ENCODE data around the gene SCT. TPM values are rescaled to one million over a fixed set of nuclear protein-coding genes. Genes with fewer than 3 reads are reported as not detected.

Gene SCT
- total and polyA plus RNA-seq, 2 of the 4 experiments (the other 2 are of a cell fraction), result not detected

DNA sequence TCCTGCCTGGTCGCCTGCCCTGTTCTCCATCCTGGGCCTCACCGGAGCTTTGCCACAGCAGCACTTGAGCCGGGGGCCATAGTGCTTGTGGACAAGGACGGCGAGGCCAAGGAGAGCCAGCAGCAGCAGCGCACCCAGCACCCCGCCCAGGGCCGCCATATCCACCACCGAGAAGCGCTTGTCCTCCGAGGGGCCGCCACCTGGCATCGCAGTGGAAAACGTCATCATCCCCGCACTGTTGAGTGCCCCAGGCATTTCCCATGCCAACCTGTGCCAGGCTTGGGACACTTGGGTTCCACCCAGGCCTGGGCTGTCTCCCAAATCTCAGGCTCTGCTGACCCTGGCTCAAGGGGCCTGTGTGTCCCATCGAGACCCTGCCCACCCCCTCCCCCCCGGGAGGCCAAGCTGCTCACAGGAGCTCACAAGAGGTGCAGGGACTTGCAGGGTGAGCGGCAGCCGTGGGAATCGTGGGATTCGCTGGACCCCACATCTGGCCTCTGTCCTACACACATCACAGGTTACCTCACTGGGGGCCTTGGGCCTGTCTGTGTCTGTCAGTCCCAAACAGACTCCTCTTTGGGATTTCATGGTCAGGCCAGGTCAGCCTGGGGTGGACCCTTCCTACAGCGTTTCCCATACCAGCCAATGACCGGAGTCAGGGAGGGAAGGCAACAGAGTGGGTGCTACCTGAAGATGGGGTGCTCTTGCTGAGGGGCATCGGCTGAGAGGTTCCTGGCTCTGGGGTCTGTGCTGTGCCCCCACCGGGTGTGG, 8.9 kb downstream of the SCT start:
- H2AFZ ChIP-seq (replicated peaks; ENCODE audit: low read length, poor library complexity), result no peak overlapping the region
- no peak overlapping the region for H2BK120ac ChIP-seq (ENCODE audit: low read depth, low read length)
- intact Hi-C loops (cut with micrococcal nuclease), result no loop called here
- peaks cover 18% of the 10 kb centered on the region for H4K20me1 ChIP-seq (ENCODE audit: insufficient read depth, low read length)
- no peaks in the 10 kb centered on the region for H3K9me3 ChIP-seq (ENCODE audit: control insufficient read depth, insufficient read depth, low read length)
- H4K91ac ChIP-seq (ENCODE audit: insufficient read depth, low read depth, low read length), result no peak overlapping the region
- in situ Hi-C loops (cut with MboI; ENCODE audit: low sequenced_read_pairs), result no loop called here
- H3K9me1 ChIP-seq (ENCODE audit: insufficient read depth, low read length), result 0 out of 2 replicates have a peak, but pooled peaks cover 3% of the 10 kb centered on the region
- no peak overlapping the region for H2BK15ac ChIP-seq (ENCODE audit: low read depth, low read length)
- no peak overlapping the region for H3K4me3 ChIP-seq (ENCODE audit: insufficient read depth, low read depth, low read length)
- peaks cover 12% of the 10 kb centered on the region for H3K36me3 ChIP-seq (ENCODE audit: control insufficient read depth, insufficient read depth, low read length)
- H3K9ac ChIP-seq (ENCODE audit: low read depth, low read length), result no peak overlapping the region
- peaks cover 4% of the 10 kb centered on the region; the same call in 1 of the 2 replicates for H3K4me1 ChIP-seq (ENCODE audit: control insufficient read depth, insufficient read depth, low read length)
- no TSS peak for BruUV-seq (replicated peaks)
- H3K27me3 ChIP-seq (ENCODE audit: control insufficient read depth, insufficient read depth, low read length), result no peaks in the 10 kb centered on the region
- H3K4ac ChIP-seq (ENCODE audit: low read depth, low read length), result no peak overlapping the region
- WGBS, 2 experiments (ENCODE audit: extremely low coverage in 2 of 2, insufficient read length in 1 of 2), result 96% methylated on average over 17 of the region's 25 CpGs; no CpG with 5 or more reads in 1 of the 2 experiments
- H3K23ac ChIP-seq (ENCODE audit: low read depth, low read length), result no peak overlapping the region
- CTCF ChIA-PET, result no interaction called here
- H2AK5ac ChIP-seq (ENCODE audit: low read depth, low read length), result no peak overlapping the region
- H2BK5ac ChIP-seq (ENCODE audit: low read depth, low read length, poor library complexity, severe bottlenecking), result no peak overlapping the region
- no peak overlapping the region for H3K56ac ChIP-seq (ENCODE audit: extremely low read depth, insufficient read depth, low read length)
- no peak for ATAC-seq (ENCODE audit: low read depth)
- H3K79me1 ChIP-seq (ENCODE audit: low read depth in 1 of 2, low read length in 2 of 2), result peaks cover 2 to 28% of the 10 kb centered on the region in 2 experiments; a peak in 3 of 4 replicates
- no peak overlapping the region for H4K5ac ChIP-seq (ENCODE audit: low read depth, low read length)
- H3K18ac ChIP-seq (ENCODE audit: low read depth, low read length), result no peak overlapping the region
- dilution Hi-C loops (cut with HindIII; ENCODE audit: low sequenced_read_pairs, unreplicated experiment), result no loop called here
- H3K4me2 ChIP-seq (ENCODE audit: low read depth, low read length), result no peak overlapping the region
- no peak overlapping the region for H3K14ac ChIP-seq (replicated peaks; ENCODE audit: low read depth, low read length)
- POLR2A ChIA-PET (ENCODE audit: unreplicated experiment), result no interaction called here
- no peak for DNase-seq
- no peak overlapping the region for H4K8ac ChIP-seq (ENCODE audit: low read depth in 2 of 2, low read length in 2 of 2)
- no peak overlapping the region for H2AK9ac ChIP-seq (replicated peaks; ENCODE audit: low read depth, low read length, poor library complexity)
- TF ChIP-seq NFE2L2 (IDR thresholded peaks at IDR 0.05; ENCODE audit: low read depth, low read length) (no peak), CHD1 (IDR thresholded peaks at IDR 0.05; ENCODE audit: low read depth, low read length) (no peak), BHLHE40 (IDR thresholded peaks at IDR 0.05; ENCODE audit: low read depth, low read length) (no peak), RFX5 (IDR thresholded peaks at IDR 0.05; ENCODE audit: low read depth, low read length) (no peak), MXI1 (IDR thresholded peaks at IDR 0.05; ENCODE audit: borderline replicate concordance, low read depth, low read length) (no peak)
- no peak overlapping the region for H2BK20ac ChIP-seq (ENCODE audit: low read depth, low read length)
- H3K27ac ChIP-seq (ENCODE audit: insufficient read depth, low read length), result no peak overlapping the region

All from IMR-90 (cell line).